DMS153 treated with DMSO at 0.1 percent for 48 hours (cell line): ENCODE measurements around the gene VPS41.
"Not testable (repeated sequence)": the region's sequence is repeated elsewhere in the genome, so short reads cannot be mapped to it uniquely, and the experiment has no call there.

Source experiments
- DNase-seq: peaks from one replicate; lab custom pipeline; 2025; ENCODE audit not compliant: unreplicated experiment; lab: John Stamatoyannopoulos, UW

The VPS41 gene

DNA sequence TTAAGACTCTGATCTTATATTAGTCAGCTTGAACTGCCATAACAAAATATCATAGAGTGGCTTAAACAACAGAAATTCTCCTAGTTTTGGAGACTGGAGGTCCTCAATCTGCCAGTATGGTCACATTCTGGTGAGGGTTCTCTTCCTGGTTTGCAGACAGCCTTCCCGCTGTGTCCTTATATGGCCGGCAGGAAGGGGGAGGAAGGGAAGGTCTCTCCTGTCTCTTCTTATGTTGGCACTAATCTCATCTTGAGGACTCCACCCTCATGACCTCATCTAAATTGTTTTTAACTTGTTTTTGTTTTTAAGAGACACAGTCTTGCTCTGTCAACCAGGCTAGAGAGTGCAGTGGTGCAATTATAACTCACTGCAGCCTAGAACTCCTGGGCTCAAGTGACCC is 53.1 kb downstream of the VPS41 start:
- DNase-seq = no peak

DNA sequence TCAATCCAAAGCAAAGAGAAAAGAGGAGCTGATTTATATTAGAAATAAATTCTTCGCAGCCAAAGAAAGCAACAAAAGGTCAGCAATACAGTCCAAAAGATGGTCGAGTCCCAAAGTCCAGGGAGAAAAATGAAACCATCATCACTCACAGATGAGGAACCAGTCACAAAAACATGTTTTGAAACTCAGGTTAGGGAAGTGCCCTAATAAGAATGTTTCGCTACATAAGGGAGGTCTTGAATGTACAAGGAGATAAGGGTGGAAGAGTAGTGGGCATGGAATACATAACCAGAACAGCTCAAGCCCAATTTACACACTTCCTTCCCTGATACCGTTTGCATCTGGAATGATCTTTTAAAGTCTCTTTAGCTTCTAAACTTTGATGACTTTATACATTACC is 53.6 kb downstream of the VPS41 start:
- no peak for DNase-seq

DNA sequence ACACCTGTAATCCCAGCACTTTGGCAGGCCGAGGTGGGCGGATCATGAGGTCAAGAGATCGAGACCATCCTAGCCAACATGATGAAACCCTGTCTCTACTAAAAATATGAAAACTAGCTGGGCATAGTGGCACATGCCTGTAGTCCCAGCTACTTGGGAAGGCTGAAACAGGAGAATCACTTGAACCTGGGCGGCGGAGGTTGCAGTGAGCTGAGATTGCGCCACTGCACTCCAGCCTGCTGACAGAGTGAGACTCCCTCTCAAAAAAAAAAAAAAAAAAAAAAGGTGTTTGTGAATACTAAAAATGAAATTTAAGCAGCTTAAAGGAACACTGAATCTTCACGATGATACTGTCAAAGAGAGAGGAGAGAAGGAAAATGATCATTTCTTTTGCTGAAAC is 54.0 kb downstream of the VPS41 start:
- not testable (repeated sequence) for DNase-seq

DNA sequence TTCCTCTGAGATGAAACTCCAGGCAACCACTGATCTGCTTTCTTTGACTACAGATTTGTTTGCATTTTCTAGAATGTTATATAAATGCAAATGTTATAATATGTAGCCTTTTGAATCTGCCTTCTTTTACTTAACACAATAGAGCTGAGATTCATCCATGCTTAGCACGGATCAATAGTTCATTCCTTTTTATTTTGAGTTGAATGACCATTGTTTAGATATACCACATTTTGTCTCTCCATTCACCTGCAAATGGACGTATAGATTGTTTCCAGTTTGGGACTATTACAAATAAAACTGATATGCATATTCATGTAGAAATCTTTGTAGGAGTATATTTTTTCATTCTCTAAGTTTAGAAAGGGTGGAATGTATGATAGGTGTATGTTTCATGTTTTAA is 57.7 kb downstream of the VPS41 start:
- DNase-seq = no peak

DNA sequence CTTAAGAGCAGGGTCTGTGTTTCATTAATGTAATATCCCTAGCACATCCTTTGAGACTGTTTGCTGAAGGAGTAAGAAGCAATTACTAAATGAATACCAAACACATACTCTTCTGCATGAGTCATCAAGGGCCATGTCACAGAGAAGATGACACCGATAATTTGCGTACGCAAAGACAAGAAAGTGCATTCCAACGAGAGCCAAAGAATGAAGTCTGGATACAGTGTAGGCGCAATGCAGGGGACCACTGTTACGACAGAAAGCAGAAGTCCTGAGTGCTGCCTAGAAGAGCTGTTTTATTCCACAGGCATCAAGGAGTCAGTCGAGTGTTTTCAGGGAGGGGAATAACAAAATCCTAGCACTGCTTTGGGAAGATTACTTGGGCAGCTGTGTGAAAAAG is 62.7 kb downstream of the VPS41 start:
- DNase-seq = no peak

DNA sequence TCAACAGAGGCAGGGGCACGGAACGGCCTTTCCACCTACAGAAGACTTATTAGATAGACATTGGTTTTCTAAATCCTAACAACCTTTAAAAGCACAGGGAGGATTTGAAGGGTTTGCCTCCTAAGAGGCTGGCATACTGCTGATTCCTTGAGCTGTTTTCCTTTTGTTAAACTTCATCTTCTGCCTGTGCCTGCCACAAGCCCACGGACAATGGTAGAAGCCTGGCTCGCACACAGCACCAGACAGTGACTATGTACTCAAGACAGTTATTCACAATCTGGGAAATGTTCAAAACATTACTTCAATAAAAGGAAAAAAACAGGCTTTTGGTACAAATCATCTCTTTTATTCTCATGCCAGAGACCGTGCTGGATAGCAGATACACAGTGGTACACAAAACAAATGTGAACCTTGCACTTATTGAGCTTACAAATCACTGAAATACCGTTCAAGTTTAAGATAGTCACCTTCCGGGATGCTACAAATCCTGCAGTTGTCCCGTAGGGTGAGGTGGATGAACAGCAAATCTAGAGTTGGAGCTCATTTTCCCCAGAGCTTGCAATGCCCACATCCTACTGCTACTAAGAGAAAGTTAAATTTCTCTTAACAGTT is 63.9 kb downstream of the VPS41 start:
- no peak for DNase-seq

DNA sequence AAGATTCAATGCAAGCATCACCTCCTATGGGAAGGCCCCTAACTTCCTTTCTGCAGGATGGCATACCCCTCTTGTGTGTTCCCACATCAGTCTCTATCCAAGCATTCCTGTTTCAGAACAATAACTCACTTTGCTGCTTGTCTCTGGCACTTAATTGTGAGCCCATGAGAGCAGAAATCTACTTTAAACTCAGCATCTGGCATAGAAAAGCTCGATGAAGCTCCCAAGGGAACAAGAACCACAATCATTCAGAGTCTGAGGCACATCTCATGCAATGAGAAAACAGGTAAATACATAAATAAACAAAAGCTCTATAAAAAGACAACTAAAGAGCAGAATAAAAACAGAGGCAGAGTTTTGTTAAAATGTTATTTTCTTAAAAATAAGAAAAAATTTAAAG is 66.2 kb downstream of the VPS41 start:
- DNase-seq = no peak

DNA sequence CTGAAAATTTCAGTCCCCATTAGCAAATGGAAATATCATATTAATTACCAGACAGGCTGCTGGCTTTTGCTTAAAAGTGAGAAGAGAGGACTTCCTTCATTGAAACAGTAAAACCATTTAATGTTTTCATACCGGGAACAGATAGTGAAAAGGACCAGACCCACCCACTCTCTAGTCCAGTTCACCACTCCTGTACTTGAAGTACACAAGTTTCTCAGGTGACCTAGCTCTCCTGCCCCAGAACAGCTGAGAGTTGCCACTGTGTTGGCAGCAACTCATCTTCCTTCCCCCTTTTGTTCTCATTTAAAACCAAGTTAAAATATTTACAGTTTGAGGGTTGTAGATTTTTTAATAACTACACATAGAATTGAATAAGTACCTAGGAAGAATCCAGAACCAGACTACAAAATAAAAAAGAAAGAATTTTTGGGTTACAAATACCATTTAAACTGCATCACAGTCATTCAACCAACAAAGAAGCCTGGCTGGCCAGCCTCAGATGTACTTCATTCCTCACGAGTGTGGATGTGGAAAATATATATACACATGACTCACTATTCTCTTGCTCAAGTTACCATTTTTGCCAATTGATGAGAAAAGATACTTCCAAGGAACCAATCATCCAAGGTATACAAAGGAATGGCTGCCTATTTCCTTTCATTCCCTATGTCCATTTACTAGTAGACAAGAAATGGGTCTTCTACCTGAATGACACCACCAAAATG is 68.1 kb downstream of the VPS41 start:
- DNase-seq = no peak

DNA sequence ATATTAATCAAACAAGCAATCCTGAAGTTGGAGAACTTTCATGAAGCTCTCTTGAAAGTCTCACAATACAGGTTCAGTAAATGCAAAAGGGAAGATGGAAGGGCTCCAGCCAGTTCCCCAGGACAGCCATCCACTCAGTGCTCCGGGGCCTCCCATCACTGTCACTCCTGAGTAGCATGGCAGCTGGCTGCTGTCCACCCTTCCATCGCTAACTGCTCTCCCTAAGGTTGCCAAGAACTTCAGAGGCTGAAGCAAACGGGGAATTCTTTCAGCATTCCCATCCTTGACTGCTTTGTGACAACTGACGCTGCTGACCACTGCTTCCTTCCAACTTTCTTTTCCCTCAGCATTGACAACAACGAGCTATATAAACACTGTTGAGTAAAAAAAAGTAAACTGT is 69.1 kb downstream of the VPS41 start:
- DNase-seq = no peak

DNA sequence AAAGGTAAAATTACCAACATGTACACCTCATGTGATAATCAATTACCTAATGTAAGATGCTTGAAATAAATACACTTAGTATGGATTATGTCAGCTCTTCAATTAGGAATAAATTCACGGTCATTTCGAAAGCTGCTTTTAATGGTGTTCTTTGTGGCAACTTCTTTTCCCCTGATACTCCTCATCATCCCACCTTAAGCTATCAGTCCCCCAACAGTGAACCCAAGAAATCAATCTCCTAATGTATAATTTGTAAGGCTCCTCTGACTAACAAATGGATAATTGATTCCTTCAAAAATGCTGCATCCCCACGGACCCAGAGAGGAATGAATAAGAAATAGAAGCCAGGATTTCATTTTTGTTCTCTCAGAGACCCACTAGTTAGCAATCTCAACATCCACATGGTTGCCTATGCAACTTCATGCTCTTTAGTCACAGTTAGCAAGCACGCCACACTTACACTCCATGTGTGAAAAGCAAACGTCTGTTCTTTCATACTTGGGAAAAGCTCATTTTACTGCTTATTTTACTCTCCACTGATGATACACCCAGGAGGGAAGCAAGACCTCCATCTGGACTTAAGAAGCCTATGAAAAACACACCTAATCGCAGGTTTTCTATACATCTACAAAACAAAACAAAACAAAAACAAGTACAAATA is 70.1 kb downstream of the VPS41 start:
- DNase-seq = no peak

DNA sequence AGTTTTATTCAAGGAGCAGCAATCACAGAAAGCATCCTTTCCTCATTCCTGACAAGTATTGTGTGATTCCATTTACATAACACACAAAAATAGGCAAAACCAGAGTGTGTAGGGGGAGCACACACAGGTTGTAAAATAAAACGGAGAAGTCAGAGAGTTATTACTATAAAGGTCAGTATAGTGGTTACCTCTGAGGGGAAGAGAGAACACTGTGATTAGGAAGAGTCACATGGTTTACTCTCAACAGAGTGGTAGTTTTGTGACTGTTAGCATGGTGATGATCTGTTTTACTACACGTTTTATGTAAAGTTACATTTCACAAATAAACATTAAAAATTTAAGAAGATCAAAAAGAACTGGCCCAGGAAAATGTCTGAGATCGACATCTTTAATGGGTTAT is 74.6 kb downstream of the VPS41 start:
- no peak for DNase-seq

DNA sequence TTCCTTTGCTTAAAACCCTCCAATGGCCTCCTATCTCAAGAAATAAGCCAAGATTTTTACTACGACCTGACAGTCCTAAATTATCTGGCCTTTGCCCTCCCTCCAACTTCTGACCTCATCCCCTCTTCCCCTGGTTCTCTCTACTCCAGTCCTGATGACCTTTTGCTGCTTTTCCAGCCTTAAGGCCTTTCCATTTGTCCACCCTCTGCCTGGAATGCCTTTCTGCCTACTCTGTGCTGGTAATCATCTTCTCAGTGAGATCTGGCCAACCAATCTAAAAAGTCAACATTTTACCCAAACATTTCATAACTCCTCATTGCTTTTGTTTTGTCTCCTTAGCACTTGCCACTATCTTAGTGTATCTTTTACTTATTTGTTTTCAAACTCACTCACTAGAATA is 75.7 kb downstream of the VPS41 start:
- no peak for DNase-seq

DNA sequence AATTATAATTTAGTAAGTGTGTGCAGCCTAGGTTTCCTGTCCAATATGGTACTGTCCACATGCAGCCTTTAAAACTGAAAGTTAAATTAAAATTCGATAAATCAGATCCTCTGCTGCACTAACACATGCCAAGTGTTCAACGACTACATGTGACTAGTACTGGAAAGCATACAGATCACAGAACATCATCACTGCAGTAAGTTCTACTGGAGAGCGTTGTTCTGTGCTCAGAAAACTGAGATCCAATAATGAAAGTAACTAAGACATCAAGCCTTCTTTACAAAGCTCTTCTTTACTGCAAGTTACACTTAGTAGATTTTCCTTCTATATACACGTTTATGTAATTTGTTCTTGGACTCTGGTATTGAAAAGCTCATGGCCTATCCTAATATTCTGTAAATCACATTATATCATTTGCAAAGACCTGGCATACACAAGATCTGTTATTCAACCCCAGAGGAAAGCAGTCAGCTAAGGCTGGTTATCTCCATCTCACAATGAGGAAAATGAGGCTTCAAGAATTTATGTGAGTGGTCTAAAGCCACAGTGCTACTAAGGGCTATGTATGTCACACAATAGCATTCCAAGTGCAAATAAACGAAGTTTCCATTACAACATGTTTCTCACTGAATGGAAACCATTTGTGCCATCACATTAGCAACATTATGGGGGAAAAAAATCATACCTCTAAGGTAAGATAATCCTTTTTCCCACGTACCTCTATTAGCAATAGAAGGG is 77.6 kb downstream of the VPS41 start:
- no peak for DNase-seq

DNA sequence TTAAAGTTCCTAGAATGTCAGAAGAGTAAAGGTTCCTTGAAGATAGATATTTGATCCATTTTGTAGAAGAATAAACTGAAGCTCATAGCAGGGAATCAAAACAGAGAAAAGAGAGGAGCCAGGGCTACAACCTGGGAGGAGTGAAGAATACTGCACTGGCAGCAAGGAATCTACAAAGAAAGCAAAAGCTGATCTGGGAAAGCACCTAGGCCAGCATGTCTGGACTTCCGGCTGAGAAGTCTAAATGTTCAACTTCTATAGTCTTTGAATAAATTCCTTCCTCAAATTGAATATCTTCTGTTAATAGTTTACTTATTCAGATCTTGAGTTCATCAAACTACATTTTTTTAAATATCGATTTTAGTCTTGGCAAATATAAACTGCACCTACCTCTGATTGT is 78.2 kb downstream of the VPS41 start:
- no peak for DNase-seq

DNA sequence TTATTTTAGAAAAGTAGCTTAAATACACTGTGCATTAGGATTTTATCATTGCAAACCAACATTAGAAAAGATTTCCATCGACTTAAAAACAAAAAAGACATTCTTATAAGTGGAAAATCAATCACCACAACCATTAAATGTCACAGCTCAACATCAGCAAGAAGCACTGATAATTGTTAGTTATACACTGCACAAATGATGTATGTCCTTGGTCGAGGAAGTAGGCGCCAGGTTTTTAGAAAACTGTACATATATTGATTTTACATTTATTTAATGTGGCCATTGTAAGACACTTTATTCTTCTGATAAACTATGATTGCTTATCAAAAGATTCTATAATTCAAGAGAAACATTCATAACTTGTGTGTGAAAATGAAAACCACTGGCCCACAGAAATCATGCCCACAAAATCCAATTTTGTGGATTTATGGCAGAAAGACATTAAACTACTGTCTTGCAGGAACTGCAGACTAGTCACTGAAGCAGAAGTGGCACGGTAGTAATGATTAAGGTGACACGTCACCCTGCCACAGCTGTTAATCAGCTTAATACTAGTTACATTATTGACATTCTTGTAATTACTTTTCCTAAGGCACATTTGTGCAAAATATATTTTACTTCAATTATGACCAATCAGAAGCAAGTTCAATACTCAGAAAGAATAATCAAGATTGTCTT is 79.4 kb downstream of the VPS41 start:
- DNase-seq = no peak

DNA sequence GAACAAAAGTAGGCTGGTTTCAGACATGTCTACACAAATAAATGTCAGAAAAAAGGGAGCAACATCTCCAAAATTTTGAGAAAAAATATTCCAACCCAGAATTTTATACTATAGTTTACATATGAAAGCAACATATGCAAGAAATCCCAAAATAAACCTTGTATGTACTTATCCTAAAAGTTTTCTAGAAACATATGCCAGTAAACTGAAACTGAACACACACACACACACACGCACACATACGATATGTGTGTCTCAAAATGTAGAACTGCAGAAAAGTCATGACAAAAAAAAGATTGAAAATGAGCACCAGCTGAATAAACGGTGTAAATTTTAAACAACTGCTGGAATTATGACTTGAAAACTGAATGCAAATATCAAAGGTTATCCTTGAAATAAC is 81.0 kb downstream of the VPS41 start:
- DNase-seq = no peak

DNA sequence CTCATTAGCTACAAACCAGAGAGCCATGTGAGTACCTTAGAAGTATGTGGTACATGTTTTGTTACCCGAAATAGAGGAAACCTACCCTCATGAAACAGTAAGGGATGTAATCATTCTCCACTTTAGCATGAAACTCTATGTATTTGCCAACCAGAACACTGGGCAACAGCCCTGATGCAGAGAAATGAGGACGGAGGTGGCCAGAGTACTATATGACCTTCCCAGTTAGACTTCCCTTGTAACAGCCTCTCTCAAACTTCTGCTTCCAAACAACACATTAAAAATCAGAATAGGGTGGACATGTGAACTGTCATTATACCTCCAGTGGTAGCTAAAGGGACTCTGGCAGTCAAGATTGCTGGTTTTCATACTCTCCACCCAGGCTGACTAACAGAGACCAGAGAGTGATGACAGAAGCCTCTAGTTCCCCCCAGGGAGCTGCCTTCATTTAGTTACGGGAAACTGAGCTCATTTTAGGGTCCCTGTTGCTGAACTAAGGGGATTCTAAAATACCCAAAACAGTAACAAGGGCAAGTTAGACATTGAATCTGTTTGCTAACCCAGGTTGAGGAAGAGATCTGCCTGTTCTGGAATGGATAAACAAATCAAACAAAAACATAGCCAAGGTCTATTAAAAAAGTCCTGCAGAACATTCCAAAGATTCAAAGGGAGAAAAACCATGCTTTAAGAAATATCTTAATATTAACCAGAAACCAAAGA is 83.1 kb downstream of the VPS41 start:
- DNase-seq = no peak

DNA sequence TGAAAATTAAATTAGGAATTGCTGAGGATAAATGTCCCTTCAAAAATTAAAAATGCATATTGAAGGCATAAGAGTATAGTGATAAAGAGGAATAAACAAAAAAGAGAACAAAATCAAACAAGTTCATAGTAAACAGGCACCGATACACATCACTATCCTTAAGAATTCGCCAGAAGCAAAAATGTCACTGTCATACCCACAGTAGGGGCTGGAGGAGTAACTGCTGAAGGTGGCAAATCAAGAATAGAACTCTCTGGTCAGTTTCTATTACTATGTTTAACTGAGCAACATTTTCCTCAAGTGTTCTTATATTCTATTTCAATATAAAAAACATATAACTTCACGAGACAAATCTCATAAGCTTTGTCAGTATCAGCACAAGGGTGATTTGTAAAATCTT is 84.0 kb downstream of the VPS41 start:
- DNase-seq = no peak

DNA sequence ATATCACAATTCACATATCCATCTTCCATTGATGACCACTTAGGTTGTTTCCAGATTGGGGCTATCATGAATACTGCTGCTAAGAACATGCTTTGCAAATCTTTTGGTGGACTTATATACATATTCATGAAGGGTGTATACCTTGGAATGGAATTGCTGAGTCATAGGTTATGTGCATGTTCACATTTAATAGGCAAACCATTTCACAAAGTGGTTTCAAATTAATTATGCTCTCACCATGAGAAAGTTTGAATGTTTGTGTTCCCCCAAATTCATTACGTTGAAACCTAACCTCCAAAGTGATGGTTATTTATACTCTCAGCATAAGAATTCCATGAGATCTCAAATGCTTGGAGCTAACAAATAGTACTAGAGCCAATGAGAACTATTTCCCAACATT is 86.4 kb downstream of the VPS41 start:
- DNase-seq = no peak

DNA sequence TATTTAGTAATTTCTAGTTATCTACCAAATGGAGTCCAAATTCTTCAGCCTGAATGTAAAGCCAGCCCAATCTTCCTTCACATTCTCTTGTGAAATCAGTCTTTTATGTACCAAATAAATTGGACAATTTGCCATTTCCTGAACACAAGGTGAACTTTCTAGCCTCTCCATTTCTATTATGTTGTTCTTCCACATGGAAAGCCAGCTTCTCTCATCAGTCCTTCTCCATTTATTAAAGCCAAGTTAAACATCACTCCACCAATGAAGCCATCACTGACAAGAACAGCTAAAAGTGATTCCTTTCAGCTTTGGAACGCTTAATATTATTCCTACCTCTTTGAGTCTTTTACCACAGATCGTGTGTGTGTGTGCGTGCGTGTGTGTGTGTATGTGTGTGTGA is 88.4 kb downstream of the VPS41 start:
- no peak for DNase-seq

DNA sequence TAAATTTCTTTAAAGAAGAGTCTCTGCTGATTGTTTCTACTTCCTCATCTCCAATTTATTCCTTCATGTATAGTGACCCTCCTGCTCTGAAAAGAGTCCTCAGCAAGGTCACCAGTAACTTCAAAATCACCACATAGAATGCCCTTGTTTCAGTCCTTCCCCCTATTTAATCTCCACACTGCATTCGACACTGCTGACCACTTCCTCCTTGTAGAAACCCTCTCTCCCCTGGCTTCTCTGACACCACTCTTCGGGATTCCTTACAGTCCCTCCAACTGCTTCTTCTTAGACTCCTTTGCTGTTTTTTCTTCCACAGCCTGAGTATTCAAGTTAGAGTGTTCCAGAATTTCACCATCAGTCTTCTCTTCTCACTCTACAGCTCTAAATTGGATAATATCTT is 89.5 kb downstream of the VPS41 start:
- DNase-seq = no peak
